HG03378 (cell line): ENCODE data around the gene SLC22A2.

Experiments
- ATAC-seq: cut with Tn5 transposase; IDR thresholded peaks from one replicate; pipeline ENCODE4 v1.9.1; 2021; ENCODE audit warnings: mild to moderate bottlenecking, moderate library complexity; ENCODE audit not compliant: unreplicated experiment

The SLC22A2 gene

GRCh38 chr6:160274871-160275510, 16.4 kb upstream of the SLC22A2 start:
- no peak for ATAC-seq

GRCh38 chr6:160273750-160274149, 15.1 kb upstream of the SLC22A2 start:
- ATAC-seq = no peak

- no peak for ATAC-seq
Measured at GRCh38 chr6:160273196-160273595, 14.6 kb upstream of the SLC22A2 start.

- no peak for ATAC-seq
Measured at GRCh38 chr6:160272707-160273106, 14.1 kb upstream of the SLC22A2 start.

- no peak for ATAC-seq
Measured at GRCh38 chr6:160270347-160270746, 11.7 kb upstream of the SLC22A2 start.

- no peak for ATAC-seq
Measured at GRCh38 chr6:160269771-160270170, 11.2 kb upstream of the SLC22A2 start.

GRCh38 chr6:160269023-160269521, 10.5 kb upstream of the SLC22A2 start:
- no peak for ATAC-seq

- no peak for ATAC-seq
Measured at GRCh38 chr6:160267102-160267501, 8.5 kb upstream of the SLC22A2 start.

- peak; percentile 84 for ATAC-seq
Measured at GRCh38 chr6:160265869-160266476, 7.4 kb upstream of the SLC22A2 start.

- no peak for ATAC-seq
Measured at GRCh38 chr6:160264061-160264612, 5.5 kb upstream of the SLC22A2 start.

- ATAC-seq = no peak
Measured at GRCh38 chr6:160263196-160263939, 4.7 kb upstream of the SLC22A2 start.

- ATAC-seq = no peak
Measured at GRCh38 chr6:160261991-160262680, 3.5 kb upstream of the SLC22A2 start.

- ATAC-seq = no peak
Measured at GRCh38 chr6:160260803-160261450, 2.3 kb upstream of the SLC22A2 start.

GRCh38 chr6:160260367-160260766, 1.7 kb upstream of the SLC22A2 start:
- no peak for ATAC-seq

- no peak for ATAC-seq
Measured at GRCh38 chr6:160259598-160259997, 977 bp upstream of the SLC22A2 start.

GRCh38 chr6:160259143-160259425, 463 bp upstream of the SLC22A2 start:
- ATAC-seq = no peak

GRCh38 chr6:160256445-160256844, 2.2 kb downstream of the SLC22A2 start:
- no peak for ATAC-seq

- no peak for ATAC-seq
Measured at GRCh38 chr6:160254467-160255312, 3.9 kb downstream of the SLC22A2 start.

GRCh38 chr6:160253714-160254113, 4.9 kb downstream of the SLC22A2 start:
- ATAC-seq = peak; percentile 83

- ATAC-seq = no peak
Measured at GRCh38 chr6:160253292-160253691, 5.3 kb downstream of the SLC22A2 start.
